K562 (cell line): ENCODE data around the gene PSMA5. TPM values are rescaled to one million over a fixed set of nuclear protein-coding genes. Genes with fewer than 3 reads are reported as not detected.

Source experiments
- BACH1 ChIP-seq: fragments of 200-800 bp; sonication (Bioruptor generic); IDR thresholded peaks from 2 replicates; pipeline ENCODE4 v1.6.1; 2016; ENCODE audit warnings: missing genetic modification characterization, missing compliant biosample characterization
- C11orf30 ChIP-seq: fragments of 450-650 bp; IDR thresholded peaks from 2 replicates; pipeline ENCODE4 v1.6.1; 2016; ENCODE audit warnings: low read depth, mild to moderate bottlenecking
- DPF2 ChIP-seq: fragments of 450-650 bp; IDR thresholded peaks from 2 replicates; pipeline ENCODE4 v1.6.1; 2016
- JUNB ChIP-seq: fragments of 450-650 bp; formaldehyde crosslinking; conservative IDR thresholded peaks from 2 replicates; pipeline ENCODE4 v1.4.0; 2020; ENCODE audit warnings: mild to moderate bottlenecking
- KDM1A ChIP-seq, 2 experiments: fragments of 450-650 bp; IDR thresholded peaks; 2 replicates each; pipeline ENCODE4 v1.6.1; 2016; ENCODE audit warnings: mild to moderate bottlenecking in 2 of 2
- KDM4B ChIP-seq, 2 experiments: fragments of 450-650 bp in 1 of 2; sonication (generic) in 1 of 2; IDR thresholded peaks; 2 replicates each; pipeline ENCODE4 v1.6.1; 2016 to 2017; ENCODE audit warnings: borderline replicate concordance in 2 of 2, antibody characterized with exemption in 1 of 2, low read depth in 1 of 2, mild to moderate bottlenecking in 1 of 2
- MED1 ChIP-seq: sonication (generic); formaldehyde crosslinking; IDR thresholded peaks from 2 replicates; pipeline ENCODE4 v1.8.1; 2023; ENCODE audit warnings: missing genetic modification reagents, borderline replicate concordance
- SMARCC2 ChIP-seq: fragments of 450-650 bp; IDR thresholded peaks from 2 replicates; pipeline ENCODE4 v1.6.1; 2017; ENCODE audit warnings: antibody characterized with exemption, moderate library complexity, mild to moderate bottlenecking, low read depth
- TEAD4 ChIP-seq, 2 experiments: sonication (generic) in 1 of 2; formaldehyde crosslinking in 1 of 2; IDR thresholded peaks; 2 replicates each; pipeline versions ENCODE4 v1.6.1 to v1.8.0; 2012 to 2022; ENCODE audit warnings: borderline replicate concordance in 1 of 2, inconsistent platforms in 1 of 2, low read length in 1 of 2, mild to moderate bottlenecking in 1 of 2, missing genetic modification reagents in 1 of 2
- ZKSCAN3 ChIP-seq: fragments of 250-450 bp; sonication (Bioruptor Pico); IDR thresholded peaks from 2 replicates; pipeline ENCODE4 v1.4.0; 2020
- ZNF253 ChIP-seq: fragments of 250-450 bp; sonication (Bioruptor Pico); conservative IDR thresholded peaks from 2 replicates; pipeline ENCODE4 v1.6.1; 2021; ENCODE audit warnings: mild to moderate bottlenecking
- ZNF316 ChIP-seq: fragments of 450-650 bp; IDR thresholded peaks from 2 replicates; pipeline ENCODE4 v1.6.1; 2016
- ZNF778 ChIP-seq: fragments of 450-650 bp; formaldehyde crosslinking; IDR thresholded peaks from 2 replicates; pipeline ENCODE4 v1.4.0; 2020; ENCODE audit warnings: mild to moderate bottlenecking, moderate library complexity
- polyA plus RNA-seq, 8 experiments: library from polyadenylated mRNA; depleted of rRNA in 4 of 8; stranded (reverse) in 5 of 8; unstranded in 3 of 8; fragments of >200 nt; fragmentation: Nextera tagmentation in 2 of 8; fragmentation: Illumina TruSeq in 1 of 8; extraction: Ambion mirVana in 2 of 8; extraction: Trizol in 1 of 8; gene quantifications; 2 replicates each; pipeline versions ENCODE4 v1.2.1 to v1.2.3, GENCODE V29; 2011 to 2014; ENCODE audit warnings: inconsistent platforms in 1 of 8, missing spikeins in 1 of 8
- total RNA-seq, 7 experiments: library from RNA; depleted of rRNA in 6 of 7; stranded (reverse); fragments of >200 nt in 6 of 7; fragmentation: Illumina TruSeq in 2 of 7; extraction: Trizol in 2 of 7; gene quantifications; 2 replicates each; pipeline versions ENCODE4 v1.2.1 to v1.2.3, GENCODE V29; 2011 to 2021; ENCODE audit warnings: low replicate concordance in 1 of 7
- TF ChIP-seq, protein P1 (sequence below), 2 experiments: fragments of 450-650 bp; IDR thresholded peaks; 2 replicates each; pipeline ENCODE4 v1.6.1; 2016; ENCODE audit warnings: mild to moderate bottlenecking in 2 of 2, borderline replicate concordance in 1 of 2, low read depth in 1 of 2, moderate library complexity in 1 of 2

Gene PSMA5
- total and polyA plus RNA-seq, 9 of the 15 experiments (the other 6 are each of a cell fraction or from before 2014, with no cell fraction given): 82.6 to 542 (median 287) TPM

GRCh38 chr1:109383854-109384253, 42.4 kb downstream of the PSMA5 start (continued):
- TF ChIP-seq ZKSCAN3 (no peak), KDM4B (IDR thresholded peaks at IDR 0.05; ENCODE audit: borderline replicate concordance in 2 of 2, low read depth in 1 of 2) (no peak), ZNF778 (CRISPR knock-in tag) (no peak), JUNB (CRISPR knock-in tag) (0 out of 2 replicates have a peak, but pooled peaks have one; percentile 33), ZNF253 (CRISPR knock-in tag) (no peak), C11orf30 (peak; percentile 97), MED1 (CRISPR knock-in tag) (no peak), DPF2 (peak; percentile 64), ZNF316 (peak; percentile 98), BACH1 (tag) (peak; percentile 88; the same call in 1 of the 2 replicates), KDM1A (IDR thresholded peaks at IDR 0.05) (peak; percentile 47 to 54; a peak in 2 of 4 replicates), SMARCC2 (peak; percentile 31; the same call in 1 of the 2 replicates), TEAD4 (IDR thresholded peaks at IDR 0.05; ENCODE audit: low read length) (no peak), TEAD4 (CRISPR knock-in tag; IDR thresholded peaks at IDR 0.05; ENCODE audit: borderline replicate concordance) (no peak)
- TF ChIP-seq, protein P1, sequence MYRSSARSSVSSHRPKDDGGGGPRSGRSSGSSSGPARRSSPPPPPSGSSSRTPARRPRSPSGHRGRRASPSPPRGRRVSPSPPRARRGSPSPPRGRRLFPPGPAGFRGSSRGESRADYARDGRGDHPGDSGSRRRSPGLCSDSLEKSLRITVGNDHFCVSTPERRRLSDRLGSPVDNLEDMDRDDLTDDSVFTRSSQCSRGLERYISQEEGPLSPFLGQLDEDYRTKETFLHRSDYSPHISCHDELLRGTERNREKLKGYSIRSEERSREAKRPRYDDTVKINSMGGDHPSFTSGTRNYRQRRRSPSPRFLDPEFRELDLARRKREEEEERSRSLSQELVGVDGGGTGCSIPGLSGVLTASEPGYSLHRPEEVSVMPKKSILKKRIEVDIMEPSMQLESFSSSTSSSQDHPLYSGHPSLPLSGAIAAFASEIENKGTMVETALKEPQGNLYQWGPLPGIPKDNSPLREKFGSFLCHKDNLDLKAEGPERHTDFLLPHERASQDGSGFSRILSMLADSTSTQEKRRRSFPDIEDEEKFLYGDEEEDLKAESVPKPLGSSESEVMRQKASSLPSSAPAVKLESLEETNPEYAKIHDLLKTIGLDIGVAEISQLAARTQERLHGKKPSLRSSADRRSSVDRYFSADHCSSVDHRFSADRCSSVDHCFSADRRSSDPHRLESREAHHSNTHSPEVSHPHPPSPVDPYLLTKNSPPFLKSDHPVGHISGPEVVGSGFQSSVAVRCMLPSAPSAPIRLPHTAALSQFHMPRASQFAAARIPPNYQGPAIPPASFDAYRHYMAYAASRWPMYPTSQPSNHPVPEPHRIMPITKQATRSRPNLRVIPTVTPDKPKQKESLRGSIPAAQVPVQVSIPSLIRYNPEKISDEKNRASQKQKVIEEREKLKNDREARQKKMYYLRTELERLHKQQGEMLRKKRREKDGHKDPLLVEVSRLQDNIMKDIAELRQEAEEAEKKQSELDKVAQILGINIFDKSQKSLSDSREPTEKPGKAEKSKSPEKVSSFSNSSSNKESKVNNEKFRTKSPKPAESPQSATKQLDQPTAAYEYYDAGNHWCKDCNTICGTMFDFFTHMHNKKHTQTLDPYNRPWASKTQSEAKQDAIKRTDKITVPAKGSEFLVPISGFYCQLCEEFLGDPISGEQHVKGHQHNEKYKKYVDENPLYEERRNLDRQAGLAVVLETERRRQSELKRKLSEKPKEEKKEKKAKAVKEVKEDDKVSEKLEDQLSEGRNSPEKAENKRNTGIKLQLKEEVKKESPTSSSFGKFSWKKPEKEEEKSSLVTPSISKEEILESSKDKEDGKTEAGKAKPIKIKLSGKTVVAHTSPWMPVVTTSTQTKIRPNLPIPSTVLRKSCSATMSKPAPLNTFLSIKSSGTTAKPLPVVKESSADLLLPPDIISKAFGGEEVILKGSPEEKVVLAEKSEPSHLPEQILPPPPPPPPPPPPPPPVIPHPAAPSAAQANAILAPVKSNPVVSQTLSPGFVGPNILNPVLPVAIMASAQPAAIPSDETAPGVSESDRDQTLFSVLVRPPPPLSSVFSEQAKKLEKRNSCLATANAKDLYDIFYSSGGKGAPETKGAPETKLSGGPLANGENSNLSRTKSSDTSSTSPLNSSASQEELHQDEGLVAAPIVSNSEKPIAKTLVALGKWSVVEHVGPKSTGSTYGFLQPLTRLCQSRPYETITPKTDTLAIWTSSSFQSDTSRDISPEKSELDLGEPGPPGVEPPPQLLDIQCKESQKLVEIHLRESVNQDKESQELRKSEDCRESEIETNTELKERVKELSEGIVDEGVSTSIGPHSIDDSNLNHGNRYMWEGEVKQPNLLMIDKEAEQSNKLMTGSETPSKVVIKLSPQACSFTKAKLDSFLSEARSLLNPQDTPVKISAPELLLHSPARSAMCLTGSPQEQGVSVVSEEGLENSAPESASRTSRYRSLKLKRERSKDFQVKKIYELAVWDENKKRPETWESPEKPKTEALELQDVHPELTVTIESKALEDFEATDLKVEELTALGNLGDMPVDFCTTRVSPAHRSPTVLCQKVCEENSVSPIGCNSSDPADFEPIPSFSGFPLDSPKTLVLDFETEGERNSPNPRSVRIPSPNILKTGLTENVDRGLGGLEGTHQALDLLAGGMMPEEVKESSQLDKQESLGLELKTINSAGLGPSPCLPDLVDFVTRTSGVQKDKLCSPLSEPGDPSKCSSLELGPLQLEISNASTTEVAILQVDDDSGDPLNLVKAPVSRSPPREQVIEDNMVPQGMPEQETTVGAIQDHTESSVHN (IDR thresholded peaks at IDR 0.05; ENCODE audit: borderline replicate concordance in 1 of 2, low read depth in 1 of 2): no peak
